SK-N-SH (cell line): ENCODE results near the gene KDM2A. TPM values are rescaled to one million over a fixed set of nuclear protein-coding genes. Genes with fewer than 3 reads are reported as not detected.
A peak's percentile ranks its signal among the peaks of the same experiment; 100 is the strongest.

Source experiments
- CTCF ChIA-PET: fragments of 300-600, 350-600 bp; formaldehyde crosslinking; extraction: SDS; loops from one replicate; lab custom pipeline; 2021; lab: Yijun Ruan, JAX
- POLR2A ChIA-PET: fragments of 350-600 bp; sonication (Branson Sonifier 250); formaldehyde crosslinking; extraction: SDS; loops from one replicate; lab custom pipeline; 2020; ENCODE audit warnings: antibody characterized with exemption, inconsistent platforms; lab: Yijun Ruan, JAX
- DNase-seq: peaks from one replicate; pipeline ENCODE4 v3.0.0; 2012
- H2AFZ ChIP-seq: fragments of 200-600 bp; sonication (generic); 2 replicates; pipeline ENCODE4 v1.8.1; 2016; ENCODE audit warnings: antibody characterized with exemption, mild to moderate bottlenecking, low read depth
- H3F3A ChIP-seq: fragments of 200-600 bp; sonication (generic); replicated peaks from 2 replicates; pipeline ENCODE3; 2016; ENCODE audit warnings: antibody characterized with exemption, mild to moderate bottlenecking; ENCODE audit not compliant: insufficient read depth
- H3K27ac ChIP-seq, 2 experiments: fragments of 200-500 bp in 1 of 2; fragments of 200-600 bp in 1 of 2; sonication (Bioruptor generic) in 1 of 2; sonication (generic), shearing (Covaris generic) in 1 of 2; 2 replicates each; pipeline versions ENCODE4 v1.5.1 to v1.6.1; 2014 to 2016; ENCODE audit warnings: low read depth in 2 of 2, inconsistent platforms in 1 of 2, low read length in 1 of 2, mild to moderate bottlenecking in 1 of 2, mixed read lengths in 1 of 2
- H3K27me3 ChIP-seq: fragments of 200-600 bp; sonication (generic), shearing (Covaris generic); 2 replicates; pipeline ENCODE4 v1.6.1; 2016; ENCODE audit warnings: mixed run types; ENCODE audit not compliant: insufficient read depth
- H3K36me3 ChIP-seq, 2 experiments: fragments of 200-500 bp in 1 of 2; fragments of 200-600 bp in 1 of 2; sonication (Bioruptor generic) in 1 of 2; sonication (generic) in 1 of 2; replicated peaks in 1 of 2; 2 replicates each; pipeline versions ENCODE3 to v1.5.1; 2014 to 2016; ENCODE audit warnings: low read length in 1 of 2, mild to moderate bottlenecking in 1 of 2; ENCODE audit not compliant: insufficient read depth in 2 of 2, control insufficient read depth in 1 of 2
- H3K4me1 ChIP-seq, 2 experiments: fragments of 200-500 bp in 1 of 2; fragments of 200-600 bp in 1 of 2; sonication (Bioruptor generic) in 1 of 2; sonication (generic), shearing (Covaris generic) in 1 of 2; 2 replicates each; pipeline versions ENCODE4 v1.5.1 to v1.6.1; 2014 to 2016; ENCODE audit warnings: low read depth in 1 of 2, low read length in 1 of 2, mixed run types in 1 of 2; ENCODE audit not compliant: insufficient read depth in 2 of 2, control insufficient read depth in 1 of 2
- H3K4me2 ChIP-seq: fragments of 200-600 bp; sonication (generic), shearing (Covaris generic); 2 replicates; pipeline ENCODE4 v1.6.1; 2017; ENCODE audit warnings: mixed run types
- H3K4me3 ChIP-seq, 2 experiments: fragments of 200-500 bp in 1 of 2; fragments of 200-600 bp in 1 of 2; sonication (Bioruptor generic) in 1 of 2; sonication (generic), shearing (Covaris generic) in 1 of 2; 2 replicates each; pipeline versions ENCODE4 v1.5.1 to v1.8.1; 2014 to 2016; ENCODE audit warnings: low read depth in 2 of 2, inconsistent platforms in 1 of 2, low read length in 1 of 2, mild to moderate bottlenecking in 1 of 2, mixed read lengths in 1 of 2, moderate library complexity in 1 of 2
- H3K79me2 ChIP-seq: fragments of 200-600 bp; sonication (generic); 2 replicates; pipeline ENCODE4 v1.8.1; 2017; ENCODE audit warnings: mild to moderate bottlenecking; ENCODE audit not compliant: insufficient read depth
- H3K9ac ChIP-seq: fragments of 200-600 bp; sonication (generic); 2 replicates; pipeline ENCODE4 v1.6.1; 2017; ENCODE audit warnings: mixed run types
- H3K9me2 ChIP-seq: fragments of 200-600 bp; sonication (generic); 2 replicates; pipeline ENCODE4 v1.6.1; 2017; ENCODE audit warnings: mixed run types
- H3K9me3 ChIP-seq: fragments of 200-600 bp; sonication (generic); 2 replicates; pipeline ENCODE4 v1.6.1; 2017; ENCODE audit warnings: mixed run types, mild to moderate bottlenecking, moderate library complexity
- H4K20me1 ChIP-seq: fragments of 200-600 bp; sonication (generic); 2 replicates; pipeline ENCODE4 v1.6.1; 2017; ENCODE audit warnings: mild to moderate bottlenecking, mixed run types; ENCODE audit not compliant: insufficient read depth
- FOSL2 ChIP-seq: IDR thresholded peaks from 2 replicates; pipeline ENCODE4 v1.4.0; 2012; ENCODE audit warnings: low read depth, mild to moderate bottlenecking, moderate library complexity, borderline replicate concordance
- GATA2 ChIP-seq: sonication (generic); formaldehyde crosslinking; IDR thresholded peaks from 2 replicates; pipeline ENCODE4 v1.5.0; 2020; ENCODE audit warnings: mild to moderate bottlenecking, missing genetic modification reagents
- JUND ChIP-seq: IDR thresholded peaks from 2 replicates; pipeline ENCODE4 v1.4.0; 2012
- NFIC ChIP-seq: IDR thresholded peaks from 2 replicates; pipeline ENCODE4 v1.4.0; 2012; ENCODE audit warnings: borderline replicate concordance
- RAD21 ChIP-seq: IDR thresholded peaks from 2 replicates; pipeline ENCODE4 v1.6.1; 2012; ENCODE audit warnings: mild to moderate bottlenecking, low read length
- RXRA ChIP-seq: IDR thresholded peaks from 2 replicates; pipeline ENCODE4 v1.4.0; 2012; ENCODE audit warnings: low read depth, mild to moderate bottlenecking, borderline replicate concordance
- SIN3A ChIP-seq: IDR thresholded peaks from 2 replicates; pipeline ENCODE4 v1.6.1; 2012; ENCODE audit warnings: low read depth, mild to moderate bottlenecking, low read length, moderate library complexity, borderline replicate concordance
- TEAD4 ChIP-seq: IDR thresholded peaks from 2 replicates; pipeline ENCODE4 v1.4.0; 2012; ENCODE audit warnings: mild to moderate bottlenecking, borderline replicate concordance; ENCODE audit not compliant: insufficient read depth
- WGBS: methylation state at CpG from one replicate; pipeline ENCODE4 v1.1.6; 2017; ENCODE audit warnings: low lambda C conversion rate; 5-methylcytosine and 5-hydroxymethylcytosine counted together
- polyA plus RNA-seq, 3 experiments: library from polyadenylated mRNA; depleted of rRNA; stranded (reverse); fragments of >200 nt; gene quantifications; 2 replicates each; pipeline ENCODE4 v1.2.3, GENCODE V29; 2012
- TF ChIP-seq, protein P1 (sequence below): fragments of 200-600 bp; sonication (generic); IDR thresholded peaks from 2 replicates; pipeline ENCODE4 v1.6.1; 2017; ENCODE audit warnings: antibody characterized with exemption, mild to moderate bottlenecking, moderate library complexity
- TF ChIP-seq, protein P2 (sequence below): IDR thresholded peaks from 2 replicates; pipeline ENCODE4 v1.4.0; 2012; ENCODE audit warnings: low read depth
- TF ChIP-seq, protein P3 (sequence below): IDR thresholded peaks from 2 replicates; pipeline ENCODE4 v1.6.1; 2012; ENCODE audit warnings: mild to moderate bottlenecking, low read depth, low read length, moderate library complexity

Gene KDM2A
- polyA plus RNA-seq, 1 of the 3 experiments (the other 2 are of a cell fraction), result 28.4 TPM

DNA sequence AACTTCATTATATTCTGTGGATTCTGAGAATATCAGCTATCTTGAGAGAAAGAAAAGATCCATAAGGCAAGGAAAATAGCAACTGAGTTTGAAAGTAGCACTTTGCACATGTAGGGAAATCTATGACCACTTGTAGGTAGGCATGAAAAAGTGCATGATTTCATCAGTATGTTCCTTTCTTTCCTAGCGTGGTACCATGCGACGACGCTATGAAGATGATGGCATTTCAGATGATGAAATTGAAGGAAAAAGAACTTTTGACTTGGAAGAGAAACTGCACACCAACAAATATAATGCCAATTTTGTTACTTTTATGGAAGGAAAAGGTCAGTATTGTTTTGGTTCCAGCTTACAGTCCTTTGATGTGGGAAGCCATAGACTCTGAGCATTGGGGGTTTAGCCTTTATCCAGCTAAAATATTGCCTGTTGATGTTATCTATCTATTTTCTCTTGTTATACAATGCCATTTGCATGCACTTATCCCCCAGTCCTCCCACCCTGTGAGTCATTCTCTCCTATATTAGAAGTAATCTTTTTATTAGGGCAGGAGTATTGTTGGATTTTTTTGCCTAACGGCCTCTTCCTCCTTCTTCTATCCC is 60.9 kb downstream of the KDM2A start:
- H3K27ac ChIP-seq, result peak overlapping the region in 1 of 2 experiments; percentile 41; a peak in 2 of 4 replicates
- CTCF ChIA-PET, result interaction anchor here (1.0 to 1.8 kb wide), 3 partner anchors 11 to 19 kb away, joined by 3 to 9 read pairs (median 3); no protein-coding TSS in a partner anchor
- H3K9ac ChIP-seq, result no peak overlapping the region
- 75% methylated on average over 5 of the region's 5 CpGs for WGBS
- TF ChIP-seq NFIC (peak; percentile 11; the same call in 1 of the 2 replicates), JUND (peak; percentile 56), RXRA (0 out of 2 replicates have a peak, but pooled peaks have one; percentile 13), FOSL2 (peak; percentile 51; the same call in 1 of the 2 replicates), TEAD4 (no peak)
- TF ChIP-seq, protein P1, sequence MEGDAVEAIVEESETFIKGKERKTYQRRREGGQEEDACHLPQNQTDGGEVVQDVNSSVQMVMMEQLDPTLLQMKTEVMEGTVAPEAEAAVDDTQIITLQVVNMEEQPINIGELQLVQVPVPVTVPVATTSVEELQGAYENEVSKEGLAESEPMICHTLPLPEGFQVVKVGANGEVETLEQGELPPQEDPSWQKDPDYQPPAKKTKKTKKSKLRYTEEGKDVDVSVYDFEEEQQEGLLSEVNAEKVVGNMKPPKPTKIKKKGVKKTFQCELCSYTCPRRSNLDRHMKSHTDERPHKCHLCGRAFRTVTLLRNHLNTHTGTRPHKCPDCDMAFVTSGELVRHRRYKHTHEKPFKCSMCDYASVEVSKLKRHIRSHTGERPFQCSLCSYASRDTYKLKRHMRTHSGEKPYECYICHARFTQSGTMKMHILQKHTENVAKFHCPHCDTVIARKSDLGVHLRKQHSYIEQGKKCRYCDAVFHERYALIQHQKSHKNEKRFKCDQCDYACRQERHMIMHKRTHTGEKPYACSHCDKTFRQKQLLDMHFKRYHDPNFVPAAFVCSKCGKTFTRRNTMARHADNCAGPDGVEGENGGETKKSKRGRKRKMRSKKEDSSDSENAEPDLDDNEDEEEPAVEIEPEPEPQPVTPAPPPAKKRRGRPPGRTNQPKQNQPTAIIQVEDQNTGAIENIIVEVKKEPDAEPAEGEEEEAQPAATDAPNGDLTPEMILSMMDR, result no peak
- TF ChIP-seq, all 33 proteins: peak for 4
- no peaks in the 10 kb centered on the region for H3K9me3 ChIP-seq
- no peak overlapping the region for H2AFZ ChIP-seq
- peaks cover 45% of the 10 kb centered on the region for H3K79me2 ChIP-seq
- H3K4me3 ChIP-seq, result no peak overlapping the region
- H3K36me3 ChIP-seq, result peaks cover 20 to 35% of the 10 kb centered on the region in 2 experiments
- H4K20me1 ChIP-seq, result peaks cover 29% of the 10 kb centered on the region
- DNase-seq, result peak; percentile 17
- no peaks in the 10 kb centered on the region for H3K9me2 ChIP-seq
- POLR2A ChIA-PET, result no interaction called here
- peaks cover 7% of the 10 kb centered on the region for H3F3A ChIP-seq
- no peak overlapping the region for H3K4me2 ChIP-seq
- H3K4me1 ChIP-seq, result peaks cover 0 to 18% of the 10 kb centered on the region in 2 experiments; a peak in 1 of 4 replicates
- H3K27me3 ChIP-seq, result no peaks in the 10 kb centered on the region

DNA sequence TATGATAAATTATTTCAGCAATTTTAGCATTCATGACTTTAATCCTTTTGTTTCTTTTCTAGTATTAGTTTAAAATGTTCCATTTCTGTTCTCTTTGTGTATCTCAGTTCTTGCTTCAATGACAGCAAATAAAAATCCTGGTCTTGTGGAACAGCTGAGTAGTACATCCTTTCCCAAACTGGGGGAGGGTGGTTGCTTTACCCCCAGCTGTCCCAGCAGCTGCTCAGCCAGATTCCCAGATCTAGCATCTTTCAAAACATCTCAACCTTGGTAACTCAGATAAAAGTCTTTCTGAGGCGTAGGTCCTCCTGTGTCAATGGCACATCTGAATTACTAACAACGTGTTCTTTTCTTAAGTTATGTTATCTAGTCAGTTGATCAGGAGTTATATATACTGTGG is 75.0 kb downstream of the KDM2A start:
- Histone ChIP-seq H3K4me3 (no peak overlapping the region), H3K4me1 (peaks cover 0 to 22% of the 10 kb centered on the region in 2 experiments; a peak in 1 of 4 replicates), H3K9ac (no peak overlapping the region), H3K9me3 (no peaks in the 10 kb centered on the region), H3K9me2 (no peaks in the 10 kb centered on the region), H3K4me2 (no peak overlapping the region), H4K20me1 (no peaks in the 10 kb centered on the region), H3K36me3 (peaks cover 2 to 17% of the 10 kb centered on the region in 2 experiments), H3K27me3 (no peaks in the 10 kb centered on the region), H3F3A (peaks cover 5% of the 10 kb centered on the region), H3K27ac (no peak overlapping the region), H3K79me2 (no peaks in the 10 kb centered on the region), H2AFZ (no peak overlapping the region)
- WGBS, result 94% methylated on average over 2 of the region's 2 CpGs
- ChIA-PET POLR2A (no interaction called here), CTCF (interaction anchor here (1.0 kb wide), 1 partner anchor 11 kb away, joined by 4 read pairs; no protein-coding TSS in a partner anchor)
- DNase-seq, result no peak
- TF ChIP-seq, protein P2, sequence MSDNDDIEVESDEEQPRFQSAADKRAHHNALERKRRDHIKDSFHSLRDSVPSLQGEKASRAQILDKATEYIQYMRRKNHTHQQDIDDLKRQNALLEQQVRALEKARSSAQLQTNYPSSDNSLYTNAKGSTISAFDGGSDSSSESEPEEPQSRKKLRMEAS, result no peak
- TF ChIP-seq SIN3A (no peak), GATA2 (no peak), RAD21 (no peak)
- TF ChIP-seq, protein P3, sequence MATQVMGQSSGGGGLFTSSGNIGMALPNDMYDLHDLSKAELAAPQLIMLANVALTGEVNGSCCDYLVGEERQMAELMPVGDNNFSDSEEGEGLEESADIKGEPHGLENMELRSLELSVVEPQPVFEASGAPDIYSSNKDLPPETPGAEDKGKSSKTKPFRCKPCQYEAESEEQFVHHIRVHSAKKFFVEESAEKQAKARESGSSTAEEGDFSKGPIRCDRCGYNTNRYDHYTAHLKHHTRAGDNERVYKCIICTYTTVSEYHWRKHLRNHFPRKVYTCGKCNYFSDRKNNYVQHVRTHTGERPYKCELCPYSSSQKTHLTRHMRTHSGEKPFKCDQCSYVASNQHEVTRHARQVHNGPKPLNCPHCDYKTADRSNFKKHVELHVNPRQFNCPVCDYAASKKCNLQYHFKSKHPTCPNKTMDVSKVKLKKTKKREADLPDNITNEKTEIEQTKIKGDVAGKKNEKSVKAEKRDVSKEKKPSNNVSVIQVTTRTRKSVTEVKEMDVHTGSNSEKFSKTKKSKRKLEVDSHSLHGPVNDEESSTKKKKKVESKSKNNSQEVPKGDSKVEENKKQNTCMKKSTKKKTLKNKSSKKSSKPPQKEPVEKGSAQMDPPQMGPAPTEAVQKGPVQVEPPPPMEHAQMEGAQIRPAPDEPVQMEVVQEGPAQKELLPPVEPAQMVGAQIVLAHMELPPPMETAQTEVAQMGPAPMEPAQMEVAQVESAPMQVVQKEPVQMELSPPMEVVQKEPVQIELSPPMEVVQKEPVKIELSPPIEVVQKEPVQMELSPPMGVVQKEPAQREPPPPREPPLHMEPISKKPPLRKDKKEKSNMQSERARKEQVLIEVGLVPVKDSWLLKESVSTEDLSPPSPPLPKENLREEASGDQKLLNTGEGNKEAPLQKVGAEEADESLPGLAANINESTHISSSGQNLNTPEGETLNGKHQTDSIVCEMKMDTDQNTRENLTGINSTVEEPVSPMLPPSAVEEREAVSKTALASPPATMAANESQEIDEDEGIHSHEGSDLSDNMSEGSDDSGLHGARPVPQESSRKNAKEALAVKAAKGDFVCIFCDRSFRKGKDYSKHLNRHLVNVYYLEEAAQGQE, result no peak
